H1 (cell line): Measurements from ENCODE around the gene DEFB119. TPM values are rescaled to one million over a fixed set of nuclear protein-coding genes. Genes with fewer than 3 reads are reported as not detected.

Experiments
- CREB1 ChIP-seq: IDR thresholded peaks from 2 replicates; pipeline ENCODE4 v1.6.1; 2012; ENCODE audit warnings: inconsistent platforms
- KDM4A ChIP-seq: IDR thresholded peaks from one replicate; pipeline ENCODE4 v1.7.1; 2012; ENCODE audit warnings: low read depth, mild to moderate bottlenecking, moderate library complexity, low read length, inconsistent platforms; ENCODE audit not compliant: severe bottlenecking
- SIN3A ChIP-seq, 2 experiments: IDR thresholded peaks in 1 of 2; conservative IDR thresholded peaks in 1 of 2; 2 replicates each; pipeline ENCODE4 v1.6.1; 2011 to 2012; ENCODE audit warnings: low read length in 2 of 2, improper control_type of control experiment in 1 of 2, low read depth in 1 of 2, mild to moderate bottlenecking in 1 of 2
- SP4 ChIP-seq: IDR thresholded peaks from 2 replicates; pipeline ENCODE4 v1.6.1; 2012; ENCODE audit warnings: low read length, inconsistent platforms
- YY1 ChIP-seq: IDR thresholded peaks from 2 replicates; pipeline ENCODE4 v1.6.1; 2011; ENCODE audit warnings: low read depth, mild to moderate bottlenecking, low read length
- polyA plus RNA-seq, 7 experiments: library from polyadenylated mRNA; depleted of rRNA in 3 of 7; stranded (reverse) in 5 of 7; unstranded in 2 of 7; fragments of >200 nt in 5 of 7; fragments of 200-250 nt in 2 of 7; gene quantifications; 1 replicate in 5 of 7; 2 replicates in 1 of 7; 4 replicates in 1 of 7; pipeline versions ENCODE4 v1.2.1 to v1.2.3, GENCODE V29; 2011 to 2013; ENCODE audit warnings: missing spikeins in 2 of 7, mixed read lengths in 2 of 7
- total RNA-seq: library from RNA; stranded (reverse); fragmentation: NEBNext Ultra II Directional; extraction: Animal tissue kit (Norgen Biotek cat#: 25700); gene quantifications from 2 replicates; pipeline ENCODE4 v1.2.1, GENCODE V29; 2021

The DEFB119 gene
- total and polyA plus RNA-seq, 2 of the 8 experiments (the other 6 are each of a cell fraction or from before 2014, with no cell fraction given), result not detected

GRCh38 chr20:31390490-31390889 lies at the start of gene DEFB119 (continued):
- TF ChIP-seq YY1, result no peak
- no peak for TF ChIP-seq SP4
- TF ChIP-seq KDM4A, result no peak
- no peak for TF ChIP-seq SIN3A (conservative IDR thresholded peaks at IDR 0.05 in 1 of 2, IDR thresholded peaks at IDR 0.05 in 1 of 2; ENCODE audit: low read depth in 1 of 2, low read length in 2 of 2)
- no peak for TF ChIP-seq CREB1
